ENCODE results near the gene HECA.

Gene HECA

DNA sequence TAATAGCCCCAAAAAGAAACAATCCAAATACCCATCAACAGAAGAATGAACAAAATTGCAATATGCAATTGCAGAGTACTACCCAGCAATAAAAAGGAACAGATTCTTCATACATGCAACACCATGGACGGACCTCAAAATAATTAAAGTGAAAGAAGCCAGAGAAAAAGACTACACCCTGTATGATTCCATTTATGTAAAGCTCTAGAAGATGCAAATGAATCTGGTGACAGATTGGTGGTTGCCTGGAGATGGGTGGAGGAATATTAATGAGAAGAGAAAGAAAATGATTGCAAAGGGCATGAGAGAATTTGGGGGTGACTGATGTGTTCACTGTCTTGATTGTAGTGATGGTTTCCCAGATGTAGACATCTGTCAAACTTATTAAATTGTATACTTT, 51.8 kb downstream of the HECA start:
- no peak for TF ChIP-seq TAF1 (IDR thresholded peaks at IDR 0.05; ENCODE audit: low read depth)
- no peak for TF ChIP-seq TEAD4 (IDR thresholded peaks at IDR 0.05)
- no peak for TF ChIP-seq EGR1 (IDR thresholded peaks at IDR 0.05)
- TF ChIP-seq ZBTB7A (IDR thresholded peaks at IDR 0.05; ENCODE audit: low read depth), result no peak
- TF ChIP-seq EP300 (IDR thresholded peaks at IDR 0.05; ENCODE audit: borderline replicate concordance), result no peak
- no peak for TF ChIP-seq NFIC (IDR thresholded peaks at IDR 0.05)
- TF ChIP-seq FOXM1 (IDR thresholded peaks at IDR 0.05; ENCODE audit: borderline replicate concordance, low read depth), result no peak
- no peak for TF ChIP-seq CREB1 (IDR thresholded peaks at IDR 0.05; ENCODE audit: low read depth)
- TF ChIP-seq, protein P1, sequence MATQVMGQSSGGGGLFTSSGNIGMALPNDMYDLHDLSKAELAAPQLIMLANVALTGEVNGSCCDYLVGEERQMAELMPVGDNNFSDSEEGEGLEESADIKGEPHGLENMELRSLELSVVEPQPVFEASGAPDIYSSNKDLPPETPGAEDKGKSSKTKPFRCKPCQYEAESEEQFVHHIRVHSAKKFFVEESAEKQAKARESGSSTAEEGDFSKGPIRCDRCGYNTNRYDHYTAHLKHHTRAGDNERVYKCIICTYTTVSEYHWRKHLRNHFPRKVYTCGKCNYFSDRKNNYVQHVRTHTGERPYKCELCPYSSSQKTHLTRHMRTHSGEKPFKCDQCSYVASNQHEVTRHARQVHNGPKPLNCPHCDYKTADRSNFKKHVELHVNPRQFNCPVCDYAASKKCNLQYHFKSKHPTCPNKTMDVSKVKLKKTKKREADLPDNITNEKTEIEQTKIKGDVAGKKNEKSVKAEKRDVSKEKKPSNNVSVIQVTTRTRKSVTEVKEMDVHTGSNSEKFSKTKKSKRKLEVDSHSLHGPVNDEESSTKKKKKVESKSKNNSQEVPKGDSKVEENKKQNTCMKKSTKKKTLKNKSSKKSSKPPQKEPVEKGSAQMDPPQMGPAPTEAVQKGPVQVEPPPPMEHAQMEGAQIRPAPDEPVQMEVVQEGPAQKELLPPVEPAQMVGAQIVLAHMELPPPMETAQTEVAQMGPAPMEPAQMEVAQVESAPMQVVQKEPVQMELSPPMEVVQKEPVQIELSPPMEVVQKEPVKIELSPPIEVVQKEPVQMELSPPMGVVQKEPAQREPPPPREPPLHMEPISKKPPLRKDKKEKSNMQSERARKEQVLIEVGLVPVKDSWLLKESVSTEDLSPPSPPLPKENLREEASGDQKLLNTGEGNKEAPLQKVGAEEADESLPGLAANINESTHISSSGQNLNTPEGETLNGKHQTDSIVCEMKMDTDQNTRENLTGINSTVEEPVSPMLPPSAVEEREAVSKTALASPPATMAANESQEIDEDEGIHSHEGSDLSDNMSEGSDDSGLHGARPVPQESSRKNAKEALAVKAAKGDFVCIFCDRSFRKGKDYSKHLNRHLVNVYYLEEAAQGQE (IDR thresholded peaks at IDR 0.05; ENCODE audit: low read depth), result no peak
- TF ChIP-seq CEBPB (IDR thresholded peaks at IDR 0.05), result no peak
- no peak for TF ChIP-seq RAD21 (IDR thresholded peaks at IDR 0.05; ENCODE audit: low read depth)
- no peak for TF ChIP-seq USF1 (IDR thresholded peaks at IDR 0.05)
- no peak for TF ChIP-seq TCF12 (IDR thresholded peaks at IDR 0.05; ENCODE audit: low read depth)
- TF ChIP-seq YY1 (IDR thresholded peaks at IDR 0.05; ENCODE audit: low read depth), result no peak

- no peak for TF ChIP-seq NFIC (IDR thresholded peaks at IDR 0.05)
- TF ChIP-seq TAF1 (IDR thresholded peaks at IDR 0.05; ENCODE audit: low read depth), result no peak
- no peak for TF ChIP-seq TCF12 (IDR thresholded peaks at IDR 0.05; ENCODE audit: low read depth)
- no peak for TF ChIP-seq TEAD4 (IDR thresholded peaks at IDR 0.05)
- no peak for TF ChIP-seq EP300 (IDR thresholded peaks at IDR 0.05; ENCODE audit: borderline replicate concordance)
- TF ChIP-seq ZBTB7A (IDR thresholded peaks at IDR 0.05; ENCODE audit: low read depth), result no peak
- TF ChIP-seq CREB1 (IDR thresholded peaks at IDR 0.05; ENCODE audit: low read depth), result no peak
- TF ChIP-seq YY1 (IDR thresholded peaks at IDR 0.05; ENCODE audit: low read depth), result no peak
- no peak for TF ChIP-seq RAD21 (IDR thresholded peaks at IDR 0.05; ENCODE audit: low read depth)
These were observed 52.6 kb downstream of the HECA start for GRCh38 chr6:139187489-139187888.

DNA sequence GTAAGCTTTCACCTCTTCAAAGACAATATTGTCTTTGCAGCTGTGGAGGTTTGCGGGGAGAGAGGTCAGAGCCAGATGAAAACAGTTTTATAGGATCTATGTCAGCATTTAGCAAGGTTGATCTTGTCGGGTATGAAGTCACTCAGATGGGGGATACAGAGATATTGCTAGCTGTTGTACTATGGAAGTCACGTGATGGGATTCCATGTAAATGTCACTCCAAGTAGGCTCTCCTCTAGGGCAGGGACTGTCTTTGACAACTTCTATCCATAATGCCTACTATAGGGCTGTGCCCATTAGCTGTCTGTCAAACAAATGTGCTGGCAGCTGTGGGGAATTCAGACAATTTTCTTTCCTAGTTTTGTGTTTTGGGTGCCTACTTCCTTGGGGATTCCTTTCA, 54.8 kb downstream of the HECA start:
- TF ChIP-seq NFIC (IDR thresholded peaks at IDR 0.05) (no peak), TAF1 (IDR thresholded peaks at IDR 0.05; ENCODE audit: low read depth) (no peak), CEBPB (IDR thresholded peaks at IDR 0.05) (no peak), TCF12 (IDR thresholded peaks at IDR 0.05; ENCODE audit: low read depth) (no peak)

DNA sequence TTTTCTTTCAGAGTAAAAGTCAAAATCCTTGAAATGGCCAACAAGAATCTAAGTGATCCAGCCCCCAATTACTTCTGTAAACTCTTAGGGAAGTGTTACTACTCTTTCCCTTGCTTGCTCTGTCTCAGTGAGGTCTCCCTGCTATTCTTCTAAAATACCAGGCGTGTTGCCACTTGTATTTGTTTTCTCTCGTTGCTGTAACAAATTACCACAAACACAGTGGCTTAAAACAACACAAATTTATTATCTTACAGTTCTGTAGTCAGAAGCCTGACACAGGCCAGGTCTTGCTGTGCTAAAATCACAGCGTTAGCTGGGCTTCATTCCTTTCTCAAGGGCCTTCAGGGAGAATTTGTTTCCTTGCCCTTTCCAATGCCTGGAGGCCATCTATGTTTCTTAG, 59.9 kb downstream of the HECA start:
- TF ChIP-seq NFIC (IDR thresholded peaks at IDR 0.05) (no peak), RAD21 (IDR thresholded peaks at IDR 0.05; ENCODE audit: low read depth) (no peak), FOXM1 (IDR thresholded peaks at IDR 0.05; ENCODE audit: borderline replicate concordance, low read depth) (no peak), CEBPB (IDR thresholded peaks at IDR 0.05) (no peak), TEAD4 (IDR thresholded peaks at IDR 0.05) (no peak), CREB1 (IDR thresholded peaks at IDR 0.05; ENCODE audit: low read depth) (no peak)

GRCh38 chr6:139198529-139199288, 63.8 kb downstream of the HECA start:
- TF ChIP-seq RAD21 (IDR thresholded peaks at IDR 0.05; ENCODE audit: low read depth), result no peak
- no peak for TF ChIP-seq EGR1 (IDR thresholded peaks at IDR 0.05)
- TF ChIP-seq, protein P1 (IDR thresholded peaks at IDR 0.05; ENCODE audit: low read depth), result no peak
- TF ChIP-seq EP300 (IDR thresholded peaks at IDR 0.05; ENCODE audit: borderline replicate concordance), result no peak
- no peak for TF ChIP-seq USF1 (IDR thresholded peaks at IDR 0.05)
- no peak for TF ChIP-seq FOXM1 (IDR thresholded peaks at IDR 0.05; ENCODE audit: borderline replicate concordance, low read depth)
- no peak for TF ChIP-seq YY1 (IDR thresholded peaks at IDR 0.05; ENCODE audit: low read depth)
- TF ChIP-seq CEBPB (IDR thresholded peaks at IDR 0.05), result no peak
- no peak for TF ChIP-seq TCF12 (IDR thresholded peaks at IDR 0.05; ENCODE audit: low read depth)
- no peak for TF ChIP-seq ZBTB7A (IDR thresholded peaks at IDR 0.05; ENCODE audit: low read depth)
- TF ChIP-seq NFIC (IDR thresholded peaks at IDR 0.05), result no peak
- no peak for TF ChIP-seq TEAD4 (IDR thresholded peaks at IDR 0.05)
- no peak for TF ChIP-seq CREB1 (IDR thresholded peaks at IDR 0.05; ENCODE audit: low read depth)
- TF ChIP-seq TAF1 (IDR thresholded peaks at IDR 0.05; ENCODE audit: low read depth), result no peak
- TF ChIP-seq, protein P2, sequence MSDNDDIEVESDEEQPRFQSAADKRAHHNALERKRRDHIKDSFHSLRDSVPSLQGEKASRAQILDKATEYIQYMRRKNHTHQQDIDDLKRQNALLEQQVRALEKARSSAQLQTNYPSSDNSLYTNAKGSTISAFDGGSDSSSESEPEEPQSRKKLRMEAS (IDR thresholded peaks at IDR 0.05), result no peak

DNA sequence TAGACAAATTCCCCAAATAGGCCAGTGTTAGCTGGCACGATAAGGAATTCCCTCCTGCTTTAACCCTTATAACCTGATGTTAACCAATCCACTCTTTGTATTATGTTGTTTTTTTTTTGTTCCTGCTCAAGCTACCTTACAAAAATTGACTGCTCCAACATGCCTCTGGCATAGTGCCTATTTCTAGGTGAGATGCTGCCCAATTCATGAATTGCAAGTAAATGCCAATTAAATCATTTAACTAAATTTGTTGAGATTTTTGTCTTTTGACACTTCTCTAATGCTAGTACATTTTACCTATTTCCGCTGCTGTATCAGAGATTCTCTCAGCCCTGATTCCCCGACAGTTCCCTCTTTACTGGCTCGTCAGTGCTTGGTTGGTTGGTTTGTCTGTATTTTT, 66.5 kb downstream of the HECA start:
- TF ChIP-seq TAF1 (IDR thresholded peaks at IDR 0.05; ENCODE audit: low read depth) (no peak), USF1 (IDR thresholded peaks at IDR 0.05) (no peak), ZBTB7A (IDR thresholded peaks at IDR 0.05; ENCODE audit: low read depth) (no peak), CEBPB (IDR thresholded peaks at IDR 0.05) (no peak), YY1 (IDR thresholded peaks at IDR 0.05; ENCODE audit: low read depth) (no peak), TEAD4 (IDR thresholded peaks at IDR 0.05) (no peak), CREB1 (IDR thresholded peaks at IDR 0.05; ENCODE audit: low read depth) (no peak), NFIC (IDR thresholded peaks at IDR 0.05) (no peak), EGR1 (IDR thresholded peaks at IDR 0.05) (no peak), FOXM1 (IDR thresholded peaks at IDR 0.05; ENCODE audit: borderline replicate concordance, low read depth) (no peak), TCF12 (IDR thresholded peaks at IDR 0.05; ENCODE audit: low read depth) (no peak), RAD21 (IDR thresholded peaks at IDR 0.05; ENCODE audit: low read depth) (no peak), EP300 (IDR thresholded peaks at IDR 0.05; ENCODE audit: borderline replicate concordance) (no peak)
- TF ChIP-seq, protein P2 (IDR thresholded peaks at IDR 0.05), result no peak
- TF ChIP-seq, protein P1 (IDR thresholded peaks at IDR 0.05; ENCODE audit: low read depth), result no peak

Data from Ishikawa (cell line).